IMR-90 (cell line): ENCODE data around the gene SMIM5.

Source experiments
- BHLHE40 ChIP-seq: fragments of 150-350 bp; IDR thresholded peaks from 2 replicates; pipeline ENCODE4 v1.6.1; 2016; ENCODE audit warnings: mild to moderate bottlenecking, low read depth, low read length
- CEBPB ChIP-seq: IDR thresholded peaks from 2 replicates; pipeline ENCODE4 v1.6.1; 2012; ENCODE audit warnings: low read depth, low read length, improper control_type of control experiment
- CHD1 ChIP-seq: IDR thresholded peaks from 2 replicates; pipeline ENCODE4 v1.6.1; 2012; ENCODE audit warnings: low read depth, low read length, improper control_type of control experiment
- FOS ChIP-seq: fragments of 150-350 bp; IDR thresholded peaks from 2 replicates; pipeline ENCODE4 v1.6.1; 2016; ENCODE audit warnings: low read depth, low read length
- MAFK ChIP-seq: IDR thresholded peaks from 2 replicates; pipeline ENCODE4 v1.6.1; 2012; ENCODE audit warnings: low read depth, low read length, improper control_type of control experiment
- MAZ ChIP-seq: IDR thresholded peaks from 2 replicates; pipeline ENCODE4 v1.6.1; 2012; ENCODE audit warnings: low read depth, mild to moderate bottlenecking, low read length, improper control_type of control experiment, moderate library complexity, borderline replicate concordance
- POLR2A ChIP-seq: IDR thresholded peaks from 2 replicates; pipeline ENCODE4 v1.6.1; 2012; ENCODE audit warnings: mild to moderate bottlenecking, low read depth, low read length
- RAD21 ChIP-seq: IDR thresholded peaks from 2 replicates; pipeline ENCODE4 v1.6.1; 2012; ENCODE audit warnings: low read length, improper control_type of control experiment
- RCOR1 ChIP-seq: IDR thresholded peaks from 2 replicates; pipeline ENCODE4 v1.6.1; 2012; ENCODE audit warnings: mild to moderate bottlenecking, low read length, improper control_type of control experiment; ENCODE audit not compliant: insufficient replicate concordance
- RFX5 ChIP-seq: IDR thresholded peaks from 2 replicates; pipeline ENCODE4 v1.8.0; 2012; ENCODE audit warnings: low read depth, mild to moderate bottlenecking, low read length, moderate library complexity
- SMC3 ChIP-seq: fragments of 150-350 bp; IDR thresholded peaks from 2 replicates; pipeline ENCODE4 v1.6.1; 2016; ENCODE audit warnings: low read depth, mild to moderate bottlenecking, antibody characterized with exemption, low read length, moderate library complexity
- TF ChIP-seq, protein P1 (sequence below): conservative IDR thresholded peaks from 2 replicates; pipeline ENCODE4 v1.5.1; 2012; ENCODE audit warnings: mild to moderate bottlenecking, low read depth, low read length, improper control_type of control experiment
- TF ChIP-seq, protein P2 (sequence below): fragments of 150-350 bp; IDR thresholded peaks from 2 replicates; pipeline ENCODE4 v1.6.1; 2016; ENCODE audit warnings: low read depth, mild to moderate bottlenecking, low read length, moderate library complexity, borderline replicate concordance
- TF ChIP-seq, protein P3 (sequence below): fragments of 150-350 bp; IDR thresholded peaks from 2 replicates; pipeline ENCODE4 v1.6.1; 2017; ENCODE audit warnings: mild to moderate bottlenecking, antibody characterized with exemption, low read length, low read depth

DNA sequence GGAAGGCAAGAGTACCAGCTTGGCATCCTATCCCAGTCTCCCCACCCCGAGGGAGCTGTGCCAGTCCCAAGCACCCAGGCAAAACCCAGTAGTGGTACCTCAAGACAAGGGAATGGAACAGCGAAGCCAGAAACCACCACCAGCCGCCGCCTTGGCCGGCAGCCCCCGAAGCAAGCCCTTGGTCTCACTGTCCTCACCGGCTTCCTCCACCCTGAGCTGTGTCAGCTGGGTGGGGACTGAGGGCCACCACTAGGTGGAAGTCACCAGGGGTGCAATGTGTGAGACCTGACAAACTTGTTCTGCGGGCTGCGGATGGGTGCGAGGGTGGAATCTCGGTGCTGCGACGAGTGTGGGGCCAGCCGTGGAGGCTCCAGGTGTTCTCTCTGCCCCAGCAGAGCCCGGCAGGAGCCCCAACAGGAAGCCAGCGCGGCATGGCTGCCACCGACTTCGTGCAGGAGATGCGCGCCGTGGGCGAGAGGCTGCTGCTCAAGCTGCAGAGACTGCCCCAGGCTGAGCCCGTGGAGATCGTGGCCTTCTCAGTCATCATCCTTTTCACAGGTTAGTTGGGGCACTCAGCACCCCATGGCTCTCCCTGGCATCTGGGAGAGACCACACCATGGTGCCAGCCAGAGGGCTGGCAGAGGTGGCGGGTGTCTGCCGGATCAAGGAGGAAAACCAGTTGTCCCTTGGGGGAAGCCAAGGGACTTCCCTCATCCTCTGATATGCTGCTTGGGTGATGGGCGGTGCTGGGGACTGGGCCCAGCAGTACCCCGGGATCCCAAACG, 6.7 kb downstream of the SMIM5 start:
- TF ChIP-seq, protein P1, sequence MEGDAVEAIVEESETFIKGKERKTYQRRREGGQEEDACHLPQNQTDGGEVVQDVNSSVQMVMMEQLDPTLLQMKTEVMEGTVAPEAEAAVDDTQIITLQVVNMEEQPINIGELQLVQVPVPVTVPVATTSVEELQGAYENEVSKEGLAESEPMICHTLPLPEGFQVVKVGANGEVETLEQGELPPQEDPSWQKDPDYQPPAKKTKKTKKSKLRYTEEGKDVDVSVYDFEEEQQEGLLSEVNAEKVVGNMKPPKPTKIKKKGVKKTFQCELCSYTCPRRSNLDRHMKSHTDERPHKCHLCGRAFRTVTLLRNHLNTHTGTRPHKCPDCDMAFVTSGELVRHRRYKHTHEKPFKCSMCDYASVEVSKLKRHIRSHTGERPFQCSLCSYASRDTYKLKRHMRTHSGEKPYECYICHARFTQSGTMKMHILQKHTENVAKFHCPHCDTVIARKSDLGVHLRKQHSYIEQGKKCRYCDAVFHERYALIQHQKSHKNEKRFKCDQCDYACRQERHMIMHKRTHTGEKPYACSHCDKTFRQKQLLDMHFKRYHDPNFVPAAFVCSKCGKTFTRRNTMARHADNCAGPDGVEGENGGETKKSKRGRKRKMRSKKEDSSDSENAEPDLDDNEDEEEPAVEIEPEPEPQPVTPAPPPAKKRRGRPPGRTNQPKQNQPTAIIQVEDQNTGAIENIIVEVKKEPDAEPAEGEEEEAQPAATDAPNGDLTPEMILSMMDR = no peak
- TF ChIP-seq POLR2A = no peak
- no peak for TF ChIP-seq RFX5
- no peak for TF ChIP-seq SMC3
- TF ChIP-seq RAD21 = no peak
- TF ChIP-seq MAZ = no peak
- no peak for TF ChIP-seq RCOR1
- no peak for TF ChIP-seq MAFK
- no peak for TF ChIP-seq CEBPB
- no peak for TF ChIP-seq BHLHE40
- TF ChIP-seq, protein P2, sequence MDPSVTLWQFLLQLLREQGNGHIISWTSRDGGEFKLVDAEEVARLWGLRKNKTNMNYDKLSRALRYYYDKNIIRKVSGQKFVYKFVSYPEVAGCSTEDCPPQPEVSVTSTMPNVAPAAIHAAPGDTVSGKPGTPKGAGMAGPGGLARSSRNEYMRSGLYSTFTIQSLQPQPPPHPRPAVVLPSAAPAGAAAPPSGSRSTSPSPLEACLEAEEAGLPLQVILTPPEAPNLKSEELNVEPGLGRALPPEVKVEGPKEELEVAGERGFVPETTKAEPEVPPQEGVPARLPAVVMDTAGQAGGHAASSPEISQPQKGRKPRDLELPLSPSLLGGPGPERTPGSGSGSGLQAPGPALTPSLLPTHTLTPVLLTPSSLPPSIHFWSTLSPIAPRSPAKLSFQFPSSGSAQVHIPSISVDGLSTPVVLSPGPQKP = no peak
- no peak for TF ChIP-seq CHD1
- TF ChIP-seq, protein P3, sequence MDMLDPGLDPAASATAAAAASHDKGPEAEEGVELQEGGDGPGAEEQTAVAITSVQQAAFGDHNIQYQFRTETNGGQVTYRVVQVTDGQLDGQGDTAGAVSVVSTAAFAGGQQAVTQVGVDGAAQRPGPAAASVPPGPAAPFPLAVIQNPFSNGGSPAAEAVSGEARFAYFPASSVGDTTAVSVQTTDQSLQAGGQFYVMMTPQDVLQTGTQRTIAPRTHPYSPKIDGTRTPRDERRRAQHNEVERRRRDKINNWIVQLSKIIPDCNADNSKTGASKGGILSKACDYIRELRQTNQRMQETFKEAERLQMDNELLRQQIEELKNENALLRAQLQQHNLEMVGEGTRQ = no peak
- no peak for TF ChIP-seq FOS
